ENCODE results near the gene BAZ2B. TPM values are rescaled to one million over a fixed set of nuclear protein-coding genes. Genes with fewer than 3 reads are reported as not detected.

Gene BAZ2B
- total and polyA plus RNA-seq, 7 experiments from 2014 or later, result 9.9 to 57.4 (median 15.3) TPM

DNA sequence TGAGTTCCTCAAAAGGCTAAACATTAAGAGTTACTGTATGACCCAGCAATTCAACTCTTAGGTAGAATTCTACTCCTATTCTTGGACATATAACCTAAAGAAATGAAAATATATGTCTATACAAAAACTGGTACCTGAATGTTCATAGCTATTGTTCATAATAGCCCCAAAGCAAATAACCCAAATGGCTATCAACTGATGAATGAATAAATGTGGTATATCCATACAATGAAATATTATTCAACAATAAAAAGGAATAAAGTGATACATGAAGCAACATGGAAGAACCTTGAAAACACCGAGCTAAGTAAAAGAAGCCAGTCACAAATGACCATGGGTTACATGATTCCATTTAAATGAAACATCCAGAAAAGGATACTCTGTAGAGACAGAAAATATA, 114.6 kb downstream of the BAZ2B start:
- peaks cover 0 to 5% of the 10 kb centered on the region in 2 donors for H3K4me1 ChIP-seq (ENCODE audit: control insufficient read depth in 2 of 2, insufficient read depth in 2 of 2, low read length in 2 of 2)
- no peak overlapping the region for H3K27ac Mint-ChIP-seq
- H3K9me3 ChIP-seq (ENCODE audit: control insufficient read depth in 2 of 3, low read length in 3 of 3), result no peaks in the 10 kb centered on the region
- no peaks in the 10 kb centered on the region for H3K27me3 Mint-ChIP-seq
- ChIA-PET POLR2A (no interaction called here), CTCF (no interaction called here)
- no peak overlapping the region for H3K4me3 Mint-ChIP-seq
- H3K9me3 Mint-ChIP-seq, result peaks cover 0 to 19% (median 8%) of the 10 kb centered on the region in 11 donors
- no peak for ATAC-seq
- H3K4me1 Mint-ChIP-seq, result peaks cover 6 to 26% (median 19%) of the 10 kb centered on the region in 7 donors
- H3K4me3 ChIP-seq (ENCODE audit: low read length), result no peak overlapping the region
- peaks cover 3 to 23% (median 10%) of the 10 kb centered on the region in 5 donors for H3K36me3 Mint-ChIP-seq
- H3K27me3 ChIP-seq (ENCODE audit: control insufficient read depth in 2 of 2, insufficient read depth in 2 of 2, low read length in 2 of 2), result no peaks in the 10 kb centered on the region
- no peaks in the 10 kb centered on the region for H3K36me3 ChIP-seq (ENCODE audit: control insufficient read depth in 2 of 3, insufficient read depth in 3 of 3, low read length in 3 of 3)
- no peak overlapping the region for H3K27ac ChIP-seq (ENCODE audit: low read depth, low read length)
- DNase-seq, result no peak
- intact Hi-C loops (cut with micrococcal nuclease), result no loop called here

DNA sequence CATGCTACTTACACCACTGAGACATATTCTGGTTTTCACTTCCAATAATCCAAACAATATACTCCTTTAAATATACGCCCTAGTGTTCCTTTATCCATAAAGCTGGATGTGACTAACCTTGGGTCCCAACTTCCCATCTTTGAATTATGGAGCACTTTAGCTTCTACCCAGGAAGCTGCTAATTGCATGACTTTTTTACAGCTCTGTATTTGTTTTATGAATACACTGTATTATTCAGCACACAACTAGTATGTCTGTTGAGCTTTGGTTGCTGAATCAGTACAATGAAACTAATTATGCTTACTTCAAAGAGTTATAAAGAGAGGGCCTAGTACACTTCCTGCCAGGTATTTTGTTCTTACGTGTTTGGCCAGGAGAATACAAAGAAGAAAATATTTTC, 118.5 kb downstream of the BAZ2B start:
- H3K27ac Mint-ChIP-seq, result peak overlapping the region in 3 of 9 donors; percentile 3 to 38 (median 17)
- H3K36me3 Mint-ChIP-seq, result peaks cover 3 to 18% (median 10%) of the 10 kb centered on the region in 5 donors
- no peaks in the 10 kb centered on the region for H3K27me3 ChIP-seq (ENCODE audit: control insufficient read depth in 2 of 2, insufficient read depth in 2 of 2, low read length in 2 of 2)
- H3K9me3 Mint-ChIP-seq, result peaks cover 0 to 17% (median 6%) of the 10 kb centered on the region in 11 donors
- H3K27ac ChIP-seq (ENCODE audit: low read depth, low read length), result no peak overlapping the region
- ATAC-seq, result no peak
- intact Hi-C loops (cut with micrococcal nuclease), result no loop called here
- no peaks in the 10 kb centered on the region for H3K36me3 ChIP-seq (ENCODE audit: control insufficient read depth in 2 of 3, insufficient read depth in 3 of 3, low read length in 3 of 3)
- H3K4me3 ChIP-seq (ENCODE audit: low read length), result no peak overlapping the region
- H3K27me3 Mint-ChIP-seq, result no peaks in the 10 kb centered on the region
- CTCF ChIA-PET, result no interaction called here
- H3K4me3 Mint-ChIP-seq, result no peak overlapping the region
- DNase-seq, result no peak
- POLR2A ChIA-PET, result no interaction called here
- H3K4me1 Mint-ChIP-seq, result peaks cover 3 to 18% (median 12%) of the 10 kb centered on the region in 7 donors
- H3K4me1 ChIP-seq (ENCODE audit: control insufficient read depth in 2 of 2, insufficient read depth in 2 of 2, low read length in 2 of 2), result peaks cover 0 to 5% of the 10 kb centered on the region in 2 donors
- no peaks in the 10 kb centered on the region for H3K9me3 ChIP-seq (ENCODE audit: control insufficient read depth in 2 of 3, low read length in 3 of 3)

DNA sequence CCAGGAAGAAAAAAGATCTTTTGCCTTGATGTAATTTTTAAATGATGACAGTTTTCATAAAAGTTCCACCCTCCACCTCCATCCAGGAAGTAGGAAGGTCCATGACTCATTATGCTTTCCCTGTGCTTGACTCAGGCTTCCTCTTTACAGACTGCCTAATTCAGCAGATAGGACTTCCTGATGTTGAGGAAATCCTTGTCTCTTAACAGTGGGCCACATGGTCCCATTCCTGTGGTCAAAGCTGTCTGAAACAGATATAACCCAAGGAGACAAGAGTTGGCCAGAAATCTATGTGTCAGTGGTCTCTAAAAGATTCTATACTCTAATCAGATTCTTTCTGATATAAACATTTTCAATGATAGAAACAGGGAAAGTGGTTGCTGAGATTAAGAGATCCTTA, 119.1 kb downstream of the BAZ2B start:
- Mint-ChIP-seq H3K4me1 (peaks cover 3 to 18% (median 12%) of the 10 kb centered on the region in 7 donors), H3K9me3 (peaks cover 0 to 17% (median 6%) of the 10 kb centered on the region in 11 donors), H3K36me3 (peaks cover 3 to 17% (median 10%) of the 10 kb centered on the region in 5 donors), H3K4me3 (no peak overlapping the region), H3K27me3 (no peaks in the 10 kb centered on the region), H3K27ac (peak overlapping the region in 2 of 9 donors; percentile 3 to 17)
- POLR2A ChIA-PET, result no interaction called here
- no peak for DNase-seq
- ATAC-seq, result peak; percentile 80
- no peak overlapping the region for H3K27ac ChIP-seq (ENCODE audit: low read depth, low read length)
- H3K4me1 ChIP-seq (ENCODE audit: control insufficient read depth in 2 of 2, insufficient read depth in 2 of 2, low read length in 2 of 2), result peaks cover 0 to 5% of the 10 kb centered on the region in 2 donors
- H3K4me3 ChIP-seq (ENCODE audit: low read length), result no peak overlapping the region
- no peaks in the 10 kb centered on the region for H3K36me3 ChIP-seq (ENCODE audit: control insufficient read depth in 2 of 3, insufficient read depth in 3 of 3, low read length in 3 of 3)
- CTCF ChIA-PET, result no interaction called here
- no peaks in the 10 kb centered on the region for H3K27me3 ChIP-seq (ENCODE audit: control insufficient read depth in 2 of 2, insufficient read depth in 2 of 2, low read length in 2 of 2)
- H3K9me3 ChIP-seq (ENCODE audit: control insufficient read depth in 2 of 3, low read length in 3 of 3), result no peaks in the 10 kb centered on the region
- intact Hi-C loops (cut with micrococcal nuclease), result no loop called here

DNA sequence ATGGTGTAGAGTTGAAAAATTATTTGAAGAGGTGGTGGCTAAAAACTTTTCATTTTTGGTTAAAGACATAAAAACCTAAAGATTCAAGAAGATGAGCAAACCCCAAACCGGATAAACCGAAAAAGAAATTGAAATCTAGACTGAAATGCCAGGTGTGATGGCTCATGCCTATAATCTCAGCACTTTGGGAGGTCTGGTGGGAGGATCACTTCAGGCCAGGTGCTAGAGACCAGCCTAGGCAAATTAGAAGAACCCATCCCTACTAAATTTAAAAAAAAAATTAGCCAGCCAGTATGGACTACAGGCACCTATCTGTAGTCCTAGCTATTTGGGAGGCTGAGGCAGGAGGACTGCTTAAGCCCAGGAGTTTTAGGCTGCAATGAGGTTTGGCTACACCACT, 126.9 kb downstream of the BAZ2B start:
- intact Hi-C loops (cut with micrococcal nuclease), result no loop called here
- Histone ChIP-seq H3K36me3 (ENCODE audit: control insufficient read depth in 2 of 3, insufficient read depth in 3 of 3, low read length in 3 of 3) (no peaks in the 10 kb centered on the region), H3K27ac (ENCODE audit: low read depth, low read length) (no peak overlapping the region), H3K4me1 (ENCODE audit: control insufficient read depth in 2 of 2, insufficient read depth in 2 of 2, low read length in 2 of 2) (no peaks in the 10 kb centered on the region), H3K4me3 (ENCODE audit: low read length) (no peak overlapping the region), H3K9me3 (ENCODE audit: control insufficient read depth in 2 of 3, low read length in 3 of 3) (no peaks in the 10 kb centered on the region), H3K27me3 (ENCODE audit: control insufficient read depth in 2 of 2, insufficient read depth in 2 of 2, low read length in 2 of 2) (no peaks in the 10 kb centered on the region)
- ChIA-PET POLR2A (no interaction called here), CTCF (no interaction called here)
- DNase-seq, result no peak
- Mint-ChIP-seq H3K27ac (no peak overlapping the region), H3K4me3 (no peak overlapping the region), H3K27me3 (no peaks in the 10 kb centered on the region), H3K36me3 (peaks cover 0 to 13% (median 7%) of the 10 kb centered on the region in 5 donors), H3K4me1 (peaks cover 0 to 5% (median 0%) of the 10 kb centered on the region in 7 donors), H3K9me3 (peaks cover 0 to 8% (median 0%) of the 10 kb centered on the region in 11 donors)
- no peak for ATAC-seq

DNA sequence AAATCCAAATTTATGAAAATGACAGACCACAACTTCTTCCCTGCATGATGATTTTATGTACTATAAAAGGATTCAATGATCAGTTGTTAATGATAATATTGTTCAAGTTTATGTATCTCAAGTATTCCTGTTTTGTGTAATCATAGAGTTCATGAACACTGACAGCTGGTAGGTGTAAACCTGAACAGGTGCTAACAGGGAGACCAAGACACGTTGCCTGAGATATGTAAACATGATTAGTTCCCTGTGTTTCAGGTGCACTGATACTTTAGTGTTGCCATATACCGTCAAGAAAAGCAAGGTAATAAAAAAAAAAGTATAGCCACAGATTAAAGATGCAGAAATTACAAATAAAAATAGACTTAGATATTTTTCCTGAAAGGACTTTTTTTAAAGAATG, 131.8 kb downstream of the BAZ2B start:
- Histone ChIP-seq H3K36me3 (ENCODE audit: control insufficient read depth in 2 of 3, insufficient read depth in 3 of 3, low read length in 3 of 3) (no peaks in the 10 kb centered on the region), H3K27me3 (ENCODE audit: control insufficient read depth in 2 of 2, insufficient read depth in 2 of 2, low read length in 2 of 2) (no peaks in the 10 kb centered on the region), H3K27ac (ENCODE audit: low read depth, low read length) (no peak overlapping the region), H3K4me3 (ENCODE audit: low read length) (no peak overlapping the region), H3K9me3 (ENCODE audit: control insufficient read depth in 2 of 3, low read length in 3 of 3) (no peaks in the 10 kb centered on the region), H3K4me1 (ENCODE audit: control insufficient read depth in 2 of 2, insufficient read depth in 2 of 2, low read length in 2 of 2) (no peaks in the 10 kb centered on the region)
- no peak overlapping the region for H3K4me3 Mint-ChIP-seq
- ChIA-PET POLR2A (no interaction called here), CTCF (no interaction called here)
- H3K36me3 Mint-ChIP-seq, result peaks cover 0 to 20% (median 13%) of the 10 kb centered on the region in 5 donors
- peaks cover 0 to 5% (median 0%) of the 10 kb centered on the region in 7 donors for H3K4me1 Mint-ChIP-seq
- H3K9me3 Mint-ChIP-seq, result peaks cover 0 to 5% (median 0%) of the 10 kb centered on the region in 11 donors
- H3K27ac Mint-ChIP-seq, result no peak overlapping the region
- DNase-seq (no peak), ATAC-seq (no peak)
- intact Hi-C loops (cut with micrococcal nuclease), result no loop called here
- no peaks in the 10 kb centered on the region for H3K27me3 Mint-ChIP-seq

DNA sequence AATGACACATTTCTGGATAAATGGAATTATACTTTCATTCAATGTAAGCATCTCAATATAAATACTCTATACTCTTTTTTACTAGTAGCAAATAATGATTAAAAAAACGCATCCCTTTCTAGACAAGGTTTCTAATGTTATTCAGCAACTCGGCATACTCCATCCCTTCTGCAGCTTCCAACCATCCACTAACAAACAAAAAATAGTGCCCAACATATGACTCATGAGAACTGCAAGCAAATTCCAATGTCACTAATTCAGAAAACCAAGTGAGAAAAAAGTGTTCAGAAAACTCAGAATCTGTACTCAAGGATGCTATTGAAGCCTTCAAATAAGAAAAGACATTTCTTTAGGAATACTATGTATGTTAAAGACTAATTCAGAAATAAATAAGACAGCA, 140.0 kb downstream of the BAZ2B start:
- POLR2A ChIA-PET, result no interaction called here
- H3K36me3 ChIP-seq (ENCODE audit: control insufficient read depth in 2 of 3, insufficient read depth in 3 of 3, low read length in 3 of 3), result peaks cover 0 to 4% (median 0%) of the 10 kb centered on the region in 3 experiments
- no peak overlapping the region for H3K4me3 Mint-ChIP-seq

DNA sequence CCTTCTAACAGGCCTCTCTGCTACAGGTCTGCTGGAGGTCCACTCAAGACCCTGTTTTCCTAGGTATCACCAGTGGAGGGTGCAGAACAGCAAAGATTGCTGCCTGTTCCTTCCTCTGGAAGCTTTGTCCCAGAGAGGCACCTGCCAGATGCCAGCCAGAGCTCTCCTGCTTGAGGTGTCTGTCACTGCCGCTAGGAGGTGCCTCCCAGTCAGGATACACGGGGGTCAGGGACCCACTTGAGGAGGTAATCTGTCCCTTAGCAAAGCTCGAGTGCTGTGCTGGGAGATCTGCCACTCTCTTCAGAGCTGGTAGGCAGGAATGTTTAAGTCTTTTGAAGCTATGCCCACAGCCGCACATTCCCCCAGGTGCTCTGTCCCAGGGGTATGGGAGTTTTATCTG, 140.6 kb downstream of the BAZ2B start:
- no peaks in the 10 kb centered on the region for H3K27me3 ChIP-seq (ENCODE audit: control insufficient read depth in 2 of 2, insufficient read depth in 2 of 2, low read length in 2 of 2)
- Mint-ChIP-seq H3K27ac (no peak overlapping the region), H3K36me3 (peaks cover 1 to 44% (median 28%) of the 10 kb centered on the region in 5 donors), H3K4me1 (peaks cover 0 to 1% (median 0%) of the 10 kb centered on the region in 7 donors), H3K27me3 (no peaks in the 10 kb centered on the region), H3K4me3 (no peak overlapping the region), H3K9me3 (peaks cover 0 to 15% (median 8%) of the 10 kb centered on the region in 11 donors)
- H3K27ac ChIP-seq (ENCODE audit: low read depth, low read length), result no peak overlapping the region
- ATAC-seq, result no peak
- no peaks in the 10 kb centered on the region for H3K4me1 ChIP-seq (ENCODE audit: control insufficient read depth in 2 of 2, insufficient read depth in 2 of 2, low read length in 2 of 2)
- peaks cover 0 to 4% (median 0%) of the 10 kb centered on the region in 3 experiments for H3K36me3 ChIP-seq (ENCODE audit: control insufficient read depth in 2 of 3, insufficient read depth in 3 of 3, low read length in 3 of 3)
- intact Hi-C loops (cut with micrococcal nuclease), result no loop called here
- ChIA-PET POLR2A (no interaction called here), CTCF (no interaction called here)
- H3K9me3 ChIP-seq (ENCODE audit: control insufficient read depth in 2 of 3, low read length in 3 of 3), result no peaks in the 10 kb centered on the region
- no peak overlapping the region for H3K4me3 ChIP-seq (ENCODE audit: low read length)
- no peak for DNase-seq

More for the DNA sequence above, 140.0 kb downstream of the BAZ2B start:
- no peaks in the 10 kb centered on the region for H3K27me3 ChIP-seq (ENCODE audit: control insufficient read depth in 2 of 2, insufficient read depth in 2 of 2, low read length in 2 of 2)
- Mint-ChIP-seq H3K27me3 (no peaks in the 10 kb centered on the region), H3K9me3 (peaks cover 0 to 15% (median 8%) of the 10 kb centered on the region in 11 donors), H3K4me1 (no peaks in the 10 kb centered on the region), H3K27ac (no peak overlapping the region), H3K36me3 (peaks cover 1 to 44% (median 28%) of the 10 kb centered on the region in 5 donors)
- no peaks in the 10 kb centered on the region for H3K9me3 ChIP-seq (ENCODE audit: control insufficient read depth in 2 of 3, low read length in 3 of 3)
- H3K4me1 ChIP-seq (ENCODE audit: control insufficient read depth in 2 of 2, insufficient read depth in 2 of 2, low read length in 2 of 2), result no peaks in the 10 kb centered on the region
- CTCF ChIA-PET, result no interaction called here
- no peak overlapping the region for H3K27ac ChIP-seq (ENCODE audit: low read depth, low read length)
- no peak overlapping the region for H3K4me3 ChIP-seq (ENCODE audit: low read length)
- no peak for ATAC-seq
- intact Hi-C loops (cut with micrococcal nuclease), result no loop called here
- DNase-seq, result no peak

Data from naive thymus-derived CD4-positive, alpha-beta T cell (primary cell).